ENCODE data around the gene SPATA19.

The SPATA19 gene

GRCh38 chr11:133817449-133817848 is 27.9 kb downstream of the SPATA19 start:
- peak; percentile 9 for DNase-seq

GRCh38 chr11:133816146-133816870 is 29.0 kb downstream of the SPATA19 start:
- DNase-seq = no peak

- DNase-seq = peak; percentile 21
Measured at GRCh38 chr11:133815636-133816035, 29.7 kb downstream of the SPATA19 start.

- DNase-seq = no peak
Measured at GRCh38 chr11:133814588-133815100, 30.7 kb downstream of the SPATA19 start.

- DNase-seq = peak; percentile 19
Measured at GRCh38 chr11:133811850-133812685, 33.2 kb downstream of the SPATA19 start.

- no peak for DNase-seq
Measured at GRCh38 chr11:133810766-133811165, 34.5 kb downstream of the SPATA19 start.

GRCh38 chr11:133809569-133810491 is 35.5 kb downstream of the SPATA19 start:
- DNase-seq = peak; percentile 28

GRCh38 chr11:133808393-133809140 is 36.7 kb downstream of the SPATA19 start:
- DNase-seq = no peak

GRCh38 chr11:133803026-133803425 is 42.3 kb downstream of the SPATA19 start:
- DNase-seq = no peak

- DNase-seq = no peak
Measured at GRCh38 chr11:133801356-133801755, 44.0 kb downstream of the SPATA19 start.

GRCh38 chr11:133800666-133801065 is 44.6 kb downstream of the SPATA19 start:
- no peak for DNase-seq

GRCh38 chr11:133797554-133797953 is 47.8 kb downstream of the SPATA19 start:
- no peak for DNase-seq

GRCh38 chr11:133796043-133796795 is 49.1 kb downstream of the SPATA19 start:
- DNase-seq = no peak

- no peak for DNase-seq
Measured at GRCh38 chr11:133795088-133795487, 50.2 kb downstream of the SPATA19 start.

GRCh38 chr11:133794205-133794604 is 51.1 kb downstream of the SPATA19 start:
- no peak for DNase-seq

GRCh38 chr11:133793271-133794035 is 51.9 kb downstream of the SPATA19 start:
- no peak for DNase-seq

- DNase-seq = no peak
Measured at GRCh38 chr11:133790995-133791394, 54.3 kb downstream of the SPATA19 start.
